AG08396 (cell line): ENCODE results near the gene PXMP4.

Source experiments
- DNase-seq: peaks from one replicate; pipeline ENCODE4 v3.0.0; 2012; ENCODE audit warnings: low spot score, mixed read lengths

The PXMP4 gene

GRCh38 chr20:33731693-33732165, 11.6 kb upstream of the PXMP4 start, which contains the start of gene ZNF341:
ZNF341 (plus strand) TSS chr20:33731996; CDS start chr20:33732022, 26 bp downstream.
- DNase-seq, result peak; percentile 89

DNA sequence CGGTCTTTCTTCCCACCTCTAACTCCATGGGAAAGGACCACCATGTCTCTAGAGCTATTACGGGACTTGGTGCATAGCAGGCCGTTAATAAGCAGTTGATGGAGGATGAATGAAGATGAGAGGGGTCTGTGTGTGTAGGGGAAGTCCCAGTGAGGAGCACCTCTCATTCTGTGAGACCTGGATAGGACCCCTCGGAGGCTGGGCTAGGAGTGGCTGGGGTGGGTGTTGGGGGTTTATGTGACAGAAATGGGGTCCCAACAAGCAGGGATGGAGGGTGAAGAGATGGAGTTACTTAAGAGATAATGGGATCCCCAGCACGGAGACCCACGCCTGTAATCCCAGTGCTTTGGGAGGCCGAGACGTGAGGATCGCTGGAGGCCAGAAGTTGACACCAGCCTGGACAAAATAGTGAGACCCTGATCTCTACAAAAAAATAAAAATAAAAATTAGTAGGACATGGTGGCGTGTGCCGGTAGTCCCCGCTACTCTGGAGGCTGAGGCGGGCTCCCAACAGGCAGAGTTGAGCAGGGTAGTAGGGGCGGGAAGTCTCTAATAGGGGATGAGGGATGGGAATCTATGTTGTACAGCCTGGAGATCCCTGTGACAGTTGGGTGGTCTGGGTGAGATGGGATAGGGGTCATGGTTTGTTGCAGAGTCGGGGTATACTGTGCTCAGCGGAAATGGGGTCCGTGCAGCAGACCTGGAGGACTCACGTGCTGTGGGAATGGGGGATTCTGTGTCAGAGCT, 11.0 kb upstream of the PXMP4 start:
- DNase-seq, result no peak

DNA sequence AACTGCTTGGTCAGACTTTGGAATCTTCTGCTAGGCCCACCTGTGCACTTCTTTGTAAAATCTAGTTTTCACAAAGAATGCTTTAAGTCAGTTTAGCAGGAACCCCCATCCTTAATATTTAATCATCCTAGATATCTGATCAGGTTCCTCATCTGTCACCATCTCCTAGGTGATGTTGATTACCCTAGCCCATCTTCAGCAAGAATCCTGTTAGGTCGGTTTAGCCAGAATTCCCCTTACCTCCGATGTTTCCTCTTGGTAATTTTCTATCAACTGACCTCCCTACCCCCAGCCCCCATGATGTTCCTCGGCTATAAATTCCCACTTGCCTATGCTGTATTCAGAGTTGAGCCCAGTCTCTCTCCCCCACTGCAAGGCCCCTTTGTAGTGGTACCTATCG, 9.0 kb upstream of the PXMP4 start:
- DNase-seq, result no peak

- DNase-seq, result no peak
Observed at GRCh38 chr20:33728463-33728862, 8.4 kb upstream of the PXMP4 start.

DNA sequence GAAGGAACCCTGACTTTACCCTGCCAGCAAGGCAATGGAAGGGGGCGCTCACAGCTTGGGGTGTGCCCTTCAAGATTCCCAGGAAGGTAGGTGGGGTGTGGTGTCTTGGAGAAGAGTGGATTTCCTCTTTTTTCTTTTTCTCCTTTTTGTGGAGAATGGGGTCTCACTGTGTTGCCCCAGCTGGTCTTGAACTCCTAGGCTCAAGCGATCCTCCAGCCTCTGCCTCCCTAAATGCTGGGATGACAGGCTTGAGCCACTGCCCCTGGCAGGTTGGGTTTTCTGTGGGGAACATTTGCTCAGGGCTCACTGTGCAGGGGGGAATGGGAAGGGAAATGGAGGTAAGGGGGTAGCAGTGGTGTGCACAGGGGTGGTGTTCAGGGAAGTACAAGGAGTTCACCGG, 7.7 kb upstream of the PXMP4 start:
- DNase-seq, result no peak

- DNase-seq, result no peak
Observed at GRCh38 chr20:33727115-33727479, 7.0 kb upstream of the PXMP4 start.

GRCh38 chr20:33725607-33726264, 5.6 kb upstream of the PXMP4 start:
- DNase-seq, result no peak

DNA sequence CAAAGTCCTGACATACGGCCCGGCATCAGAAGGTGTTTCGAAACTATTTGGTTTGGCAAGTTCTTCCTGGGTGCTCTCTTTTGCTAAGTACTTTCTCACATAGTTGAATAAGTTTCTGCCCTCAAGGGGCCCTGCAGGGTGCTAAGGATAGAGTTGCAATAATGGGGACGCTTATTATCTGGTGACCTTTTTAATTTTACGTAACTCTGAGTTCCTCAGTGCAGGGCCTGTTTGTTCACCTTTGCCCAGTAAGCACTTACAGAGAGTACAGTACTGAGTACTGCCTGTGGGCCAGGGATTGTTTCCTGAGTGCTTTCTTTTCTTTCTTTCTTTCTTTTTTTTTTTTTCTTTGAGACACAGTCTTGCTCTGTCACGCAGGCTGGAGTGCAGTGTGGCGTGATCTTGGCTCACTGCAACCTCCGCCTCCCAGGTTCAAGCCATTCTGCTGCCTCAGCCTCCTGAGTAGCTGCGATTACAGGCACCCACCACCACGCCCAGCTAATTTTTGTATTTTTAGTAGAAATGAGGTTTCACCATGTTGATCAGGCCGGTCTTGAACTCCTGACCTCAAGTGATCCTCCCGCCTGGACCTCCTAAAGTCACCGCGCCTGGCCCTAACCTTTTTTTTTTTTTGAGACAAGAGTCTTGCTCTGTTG, 4.5 kb upstream of the PXMP4 start:
- no peak for DNase-seq

- no peak for DNase-seq
Observed at GRCh38 chr20:33721391-33722140, 1.5 kb upstream of the PXMP4 start.

DNA sequence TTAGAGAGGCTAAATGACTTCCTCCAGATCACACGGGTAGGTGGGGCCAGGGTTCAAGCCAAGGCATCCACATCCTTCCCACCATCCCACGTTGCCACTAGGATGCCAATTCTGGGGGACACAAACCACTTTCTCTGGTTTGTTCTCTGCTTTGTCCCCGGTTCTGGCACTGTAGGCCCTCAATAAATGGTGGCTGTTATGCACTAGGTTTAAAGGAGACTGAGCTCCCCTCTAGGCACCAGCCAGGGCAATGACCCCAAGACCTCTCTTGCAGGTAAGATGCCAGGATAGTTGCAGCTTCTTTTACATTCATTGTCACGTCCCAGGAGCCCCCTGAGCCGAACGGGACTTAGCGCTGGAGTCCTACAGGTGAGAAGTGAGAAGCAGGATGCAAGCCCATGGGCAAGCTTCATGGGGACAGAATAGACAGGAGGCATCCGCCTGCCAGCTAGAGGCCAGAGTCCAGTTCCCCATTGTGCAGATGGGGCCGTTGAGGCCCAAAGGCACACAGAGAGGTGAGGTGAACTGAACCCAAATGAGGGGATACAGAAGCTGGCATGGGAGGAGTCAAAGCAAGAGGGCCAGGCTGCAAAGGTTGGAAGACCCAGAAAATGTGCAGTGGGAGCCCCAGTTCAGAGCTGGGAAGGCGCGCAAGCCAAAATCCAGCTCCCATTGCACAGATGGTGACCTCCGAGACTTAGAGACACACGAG, 677 bp downstream of the PXMP4 start:
- no peak for DNase-seq

DNA sequence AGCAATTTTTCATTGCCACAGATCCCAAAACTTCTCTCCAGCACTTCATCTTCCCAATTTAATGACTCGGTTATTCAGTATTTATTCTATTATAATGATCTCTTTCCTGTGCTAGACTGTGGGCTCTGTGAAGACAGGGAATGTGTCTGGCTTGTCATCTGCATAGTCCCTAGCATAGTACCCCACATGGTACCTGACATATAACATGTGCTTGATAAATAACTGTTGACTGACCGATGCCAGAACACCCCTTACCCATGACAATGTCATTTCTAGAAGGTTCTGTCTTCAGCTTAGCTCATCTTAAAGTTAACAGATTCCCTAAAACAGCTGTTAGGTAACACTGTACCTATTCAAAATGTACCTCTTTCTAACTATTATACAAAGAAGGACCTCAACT, 3.6 kb downstream of the PXMP4 start:
- no peak for DNase-seq

- DNase-seq, result no peak
Observed at GRCh38 chr20:33713865-33714367, 6.2 kb downstream of the PXMP4 start.

GRCh38 chr20:33711446-33711738, 8.7 kb downstream of the PXMP4 start:
- DNase-seq, result no peak

DNA sequence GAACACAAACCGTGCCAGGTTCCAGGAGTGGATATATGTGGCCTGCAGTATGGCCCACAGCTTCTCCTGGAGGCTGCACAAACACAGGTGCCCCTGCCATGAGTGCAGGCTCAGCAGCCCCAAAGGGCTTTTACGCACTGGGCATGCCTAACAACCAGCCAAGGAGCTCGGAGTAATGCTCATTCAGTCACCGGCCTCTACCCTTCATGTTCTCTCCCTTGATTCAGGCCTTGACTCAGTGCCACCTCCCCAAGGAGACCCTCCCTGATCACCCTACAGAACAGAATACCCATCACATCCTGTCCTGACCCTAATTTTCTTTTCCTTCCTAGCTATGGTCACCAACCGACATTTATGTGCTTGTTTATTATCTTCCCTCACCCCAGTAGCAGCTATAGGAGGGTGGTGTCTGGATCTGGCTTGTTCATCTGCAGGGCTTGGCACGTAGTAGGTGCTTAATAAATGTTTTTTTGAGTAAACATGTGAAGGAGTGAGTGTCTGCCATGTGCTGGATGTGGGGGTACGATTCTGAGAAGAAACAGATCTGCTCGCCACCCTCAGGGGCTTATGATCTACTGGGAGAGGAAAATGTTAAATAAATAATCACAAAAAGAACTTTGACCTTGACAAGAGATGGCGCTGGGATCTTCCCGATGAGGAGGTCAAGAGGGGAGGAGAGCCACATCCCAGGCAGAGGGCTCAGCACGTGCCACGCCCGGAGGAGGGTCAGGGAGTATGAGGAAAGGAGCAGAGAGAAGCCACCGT, 9.2 kb downstream of the PXMP4 start:
- DNase-seq, result no peak

GRCh38 chr20:33709905-33710541, 10.1 kb downstream of the PXMP4 start:
- no peak for DNase-seq

DNA sequence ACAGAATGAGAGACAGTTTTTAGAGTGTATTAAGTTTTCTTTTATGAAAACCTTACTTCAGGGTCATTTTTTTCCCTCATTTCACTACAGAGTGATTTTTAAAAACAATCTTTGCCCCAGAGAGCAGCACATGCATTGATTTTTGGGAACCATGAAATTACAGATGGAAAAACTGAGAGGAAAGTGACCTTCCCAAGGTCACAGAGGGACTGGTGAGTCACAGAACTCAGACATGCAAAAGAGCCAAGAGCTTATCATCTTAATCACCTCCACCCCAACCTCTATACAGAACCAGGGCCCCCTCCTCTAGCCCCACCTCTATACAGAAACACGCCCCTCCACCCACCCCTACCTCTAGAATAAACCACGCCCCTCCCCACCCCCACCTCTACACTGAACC, 10.7 kb downstream of the PXMP4 start:
- DNase-seq, result peak; percentile 40

DNA sequence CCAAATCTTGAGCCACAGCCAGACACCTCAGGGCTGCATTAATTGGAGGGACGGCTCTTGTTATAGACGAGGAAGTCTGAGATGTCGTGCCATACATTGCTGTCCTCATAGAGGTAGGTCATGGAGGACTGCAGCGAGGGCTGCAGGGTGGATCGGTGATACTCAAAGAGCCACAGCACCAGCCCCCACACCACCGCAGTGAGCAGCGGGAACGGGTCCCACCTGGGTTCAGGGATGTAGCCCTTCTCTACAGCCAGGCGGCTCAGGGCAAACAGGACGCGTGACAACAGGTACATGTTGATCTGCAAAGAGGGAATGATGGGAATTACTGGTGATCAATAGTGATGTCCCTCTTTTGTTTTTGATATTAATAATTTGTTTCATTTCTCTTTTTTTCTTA, 12.4 kb downstream of the PXMP4 start:
- DNase-seq, result no peak

DNA sequence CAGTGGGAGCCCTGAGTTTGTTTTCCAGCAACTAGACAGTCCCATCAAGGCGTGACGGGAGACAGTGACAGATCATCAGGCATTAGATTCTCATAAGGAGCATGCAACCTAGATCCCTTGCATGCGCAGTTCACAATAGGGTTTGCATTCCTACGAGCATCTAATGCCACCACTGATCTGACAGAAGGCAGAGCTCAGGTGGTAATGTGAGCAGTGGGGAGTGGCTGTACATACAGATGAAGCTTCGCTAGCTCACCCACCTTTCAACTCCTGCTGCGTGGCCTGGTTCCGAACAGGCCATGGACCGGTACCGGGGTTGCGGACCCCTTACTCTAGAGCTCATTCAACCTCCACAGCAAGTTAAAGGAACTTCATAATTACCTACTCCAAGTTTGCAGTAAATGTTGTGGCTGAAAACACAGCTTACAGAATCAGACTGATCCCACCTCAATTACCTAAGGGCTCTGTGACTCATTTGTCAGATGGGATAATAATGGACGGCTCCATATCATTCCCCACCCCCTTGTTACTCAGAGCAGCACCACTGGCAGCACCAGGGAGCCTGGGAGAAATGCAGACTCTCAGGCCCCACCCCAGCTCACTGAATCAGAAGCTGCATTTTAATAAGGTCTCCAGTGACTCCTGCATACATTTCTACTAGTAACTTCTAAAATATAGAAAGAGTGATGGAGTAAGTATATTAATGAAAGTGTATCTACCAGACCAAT, 15.7 kb downstream of the PXMP4 start:
- DNase-seq, result no peak

DNA sequence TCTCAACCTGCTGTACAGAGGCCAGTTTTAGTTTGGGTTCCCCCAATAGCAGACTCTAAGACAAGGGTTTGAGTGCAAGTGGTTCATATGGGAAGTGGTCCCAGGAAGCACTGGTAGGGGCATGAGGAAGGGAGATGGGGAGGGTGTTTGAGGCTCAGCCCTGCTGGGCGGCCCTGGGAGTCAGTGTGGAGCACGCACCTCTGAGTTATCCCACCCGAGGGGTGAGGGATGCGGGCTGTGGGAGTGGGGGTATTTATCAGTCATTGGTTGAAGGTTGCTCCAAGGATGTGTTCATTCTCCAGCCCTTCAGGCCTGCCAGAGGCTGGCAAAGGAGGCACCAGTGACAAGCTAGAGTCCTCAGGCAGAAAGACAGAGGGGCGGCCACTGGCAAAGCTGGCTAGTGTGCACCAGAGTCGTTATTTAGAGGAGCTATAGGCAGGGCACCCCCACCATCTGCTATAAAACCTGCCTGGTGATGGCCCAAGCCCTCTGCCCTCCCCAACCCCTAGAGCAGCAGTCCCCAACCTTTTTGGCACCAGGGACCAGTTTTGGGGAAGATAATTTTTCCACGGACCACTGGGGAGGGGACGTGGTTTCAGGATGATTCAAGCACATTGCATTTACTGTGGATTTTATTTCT, 16.5 kb downstream of the PXMP4 start:
- no peak for DNase-seq
